Adrenal gland (tissue), 5 donors: ENCODE measurements around the gene TRPV4.

ENCODE experiments used
- CTCF ChIP-seq, 6 experiments: fragments of 450-650 bp in 4 of 6; fragments of 200-600 bp in 2 of 6; sonication (generic) in 1 of 6; IDR thresholded peaks; 1 replicate in 5 of 6; 2 replicates in 1 of 6; pipeline versions ENCODE4 v1.5.1 to v1.8.0; 2016 to 2021; ENCODE audit warnings: antibody characterized with exemption in 6 of 6, mild to moderate bottlenecking in 2 of 6, moderate library complexity in 1 of 6
- POLR2A ChIP-seq, 2 donors: fragments of 450-650 bp; IDR thresholded peaks; one replicate each; pipeline ENCODE4 v1.6.1; 2017; ENCODE audit warnings: antibody characterized with exemption in 2 of 2, mild to moderate bottlenecking in 2 of 2, moderate library complexity in 1 of 2
- donor health status: DM: no; HTN: no; CAD: no.

GRCh38 chr12:109734219-109735000 lies 98.8 kb downstream of the TRPV4 start:
- TF ChIP-seq CTCF (IDR thresholded peaks at IDR 0.05) (no peak), POLR2A (IDR thresholded peaks at IDR 0.05) (no peak)
